NCI-H1048 (cell line): Measurements from ENCODE around the gene ARFGEF2.
"Not testable (repeated sequence)": the region's sequence is repeated elsewhere in the genome, so short reads cannot be mapped to it uniquely, and the experiment has no call there.

Experiments used
- DNase-seq: peaks from one replicate; lab custom pipeline; 2025; lab: John Stamatoyannopoulos, UW

ARFGEF2 gene

GRCh38 chr20:48928832-48929725 lies 7.6 kb downstream of the ARFGEF2 start:
- DNase-seq: no peak

GRCh38 chr20:48930035-48930434 lies 8.5 kb downstream of the ARFGEF2 start:
- no peak for DNase-seq

GRCh38 chr20:48930878-48931277 lies 9.4 kb downstream of the ARFGEF2 start:
- no peak for DNase-seq

GRCh38 chr20:48931527-48932374 lies 10.2 kb downstream of the ARFGEF2 start:
- DNase-seq: no peak

GRCh38 chr20:48932375-48932941 lies 10.9 kb downstream of the ARFGEF2 start:
- DNase-seq: no peak

- DNase-seq: no peak
Measured at GRCh38 chr20:48933017-48933766, 11.7 kb downstream of the ARFGEF2 start.

GRCh38 chr20:48934273-48934877 lies 12.9 kb downstream of the ARFGEF2 start:
- DNase-seq: not testable (repeated sequence)

- not testable (repeated sequence) for DNase-seq
Measured at GRCh38 chr20:48934966-48935365, 13.5 kb downstream of the ARFGEF2 start.

- DNase-seq: not testable (repeated sequence)
Measured at GRCh38 chr20:48936178-48936577, 14.7 kb downstream of the ARFGEF2 start.

DNA sequence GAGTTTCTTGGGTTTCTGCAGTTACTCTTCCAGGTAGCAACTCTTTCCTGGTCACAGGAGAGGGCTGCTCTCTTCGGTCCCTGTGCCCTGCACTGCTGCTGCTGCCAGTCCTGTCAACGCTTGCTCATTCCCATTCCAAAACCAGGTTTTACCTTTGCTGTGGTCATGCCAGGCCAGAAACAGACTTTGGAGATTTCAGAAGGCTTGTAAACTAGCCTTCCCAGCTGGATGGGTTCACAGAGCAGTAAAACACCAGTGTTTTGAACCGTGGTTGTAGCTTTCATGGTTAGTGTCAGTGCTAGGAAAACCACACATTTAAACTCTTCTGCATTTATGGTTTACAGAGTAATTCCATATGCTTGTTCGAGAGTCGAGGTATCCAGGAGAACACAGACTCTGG lies 16.2 kb downstream of the ARFGEF2 start:
- DNase-seq: no peak

GRCh38 chr20:48938670-48939069 lies 17.2 kb downstream of the ARFGEF2 start:
- DNase-seq: no peak

DNA sequence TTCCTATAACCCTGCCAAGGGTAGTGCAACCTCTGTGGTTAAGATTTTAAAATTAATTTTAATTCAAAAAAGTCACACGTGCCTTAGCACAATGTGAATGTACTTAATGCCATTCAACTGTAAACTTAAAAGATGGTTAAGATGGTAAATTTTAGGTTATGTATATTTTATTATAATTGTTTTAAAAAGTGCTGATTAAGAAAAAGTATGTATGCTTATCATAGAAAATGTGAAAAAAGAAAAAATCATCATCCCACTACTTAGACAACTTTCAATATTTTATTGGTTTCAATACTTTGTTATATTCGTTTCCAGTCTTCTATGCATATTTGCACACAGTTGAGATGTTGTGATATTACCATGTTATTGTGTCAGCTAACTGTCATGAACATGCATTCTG lies 18.7 kb downstream of the ARFGEF2 start:
- DNase-seq: no peak

DNA sequence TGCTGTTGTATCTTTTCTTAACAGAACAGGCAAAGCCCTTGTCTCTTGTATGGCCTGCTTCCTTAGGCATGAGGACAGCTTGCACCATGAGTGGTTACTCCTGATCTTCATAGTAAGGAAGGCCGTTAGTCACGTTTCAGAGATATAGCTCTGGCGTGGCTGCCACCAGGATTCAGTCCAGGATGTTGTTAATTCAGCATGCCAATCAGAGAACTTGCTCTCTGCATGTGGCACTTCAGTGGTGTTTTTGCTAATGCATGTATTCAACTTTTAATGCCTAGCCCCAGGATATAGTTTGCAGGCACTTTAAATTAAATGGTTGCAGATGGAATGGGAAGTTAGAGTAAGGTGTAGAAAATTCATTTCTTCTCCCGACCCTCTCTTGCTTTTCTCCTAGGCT lies 20.0 kb downstream of the ARFGEF2 start:
- DNase-seq: no peak

DNA sequence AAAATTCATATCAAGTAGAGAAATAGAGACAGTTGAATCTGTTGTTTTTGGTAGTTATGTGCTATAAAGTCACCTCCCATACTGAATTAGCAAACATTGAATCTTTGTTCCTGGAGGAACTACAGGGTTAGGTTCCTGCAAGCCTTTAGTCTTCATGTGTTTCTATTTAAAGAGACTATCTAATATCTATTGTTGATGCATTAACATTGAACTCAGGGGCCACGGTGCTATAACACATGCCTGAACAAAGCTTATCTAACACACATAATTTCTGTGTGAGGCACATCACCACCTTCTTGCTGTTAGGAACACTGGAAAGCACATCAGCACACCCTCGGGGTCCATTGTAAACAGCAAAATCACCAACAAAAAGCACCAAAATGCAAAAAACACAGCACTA lies 21.2 kb downstream of the ARFGEF2 start:
- no peak for DNase-seq

DNA sequence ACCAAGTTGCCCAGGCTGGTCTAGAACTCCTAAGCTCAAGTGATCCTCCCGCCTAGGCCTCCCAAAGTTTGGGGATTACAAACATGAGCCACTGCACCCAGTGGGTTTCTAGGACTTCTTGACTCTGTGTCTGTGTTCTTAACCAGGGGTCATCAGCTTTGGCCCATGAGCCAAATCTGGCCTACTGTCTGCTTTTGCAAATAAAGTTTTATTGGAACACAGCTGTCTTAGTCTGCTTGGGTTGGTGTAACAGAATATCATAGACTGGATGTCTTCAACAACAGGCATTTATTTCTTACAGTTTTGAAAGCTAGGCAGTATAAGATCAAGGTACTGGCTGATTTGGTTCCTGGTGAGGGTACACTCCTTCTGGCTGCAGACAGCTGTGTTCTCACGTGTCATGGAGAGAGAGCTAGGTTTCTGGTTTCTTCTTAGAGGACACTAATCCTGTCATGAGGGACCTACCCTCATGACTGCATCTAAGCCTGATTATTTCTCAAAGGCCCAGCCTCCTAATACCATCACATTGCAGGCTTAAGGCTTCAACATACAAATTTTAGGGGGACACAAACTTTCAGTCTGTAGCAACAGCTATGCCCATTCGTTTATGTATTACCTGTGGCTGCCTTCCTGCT lies 23.3 kb downstream of the ARFGEF2 start:
- no peak for DNase-seq

DNA sequence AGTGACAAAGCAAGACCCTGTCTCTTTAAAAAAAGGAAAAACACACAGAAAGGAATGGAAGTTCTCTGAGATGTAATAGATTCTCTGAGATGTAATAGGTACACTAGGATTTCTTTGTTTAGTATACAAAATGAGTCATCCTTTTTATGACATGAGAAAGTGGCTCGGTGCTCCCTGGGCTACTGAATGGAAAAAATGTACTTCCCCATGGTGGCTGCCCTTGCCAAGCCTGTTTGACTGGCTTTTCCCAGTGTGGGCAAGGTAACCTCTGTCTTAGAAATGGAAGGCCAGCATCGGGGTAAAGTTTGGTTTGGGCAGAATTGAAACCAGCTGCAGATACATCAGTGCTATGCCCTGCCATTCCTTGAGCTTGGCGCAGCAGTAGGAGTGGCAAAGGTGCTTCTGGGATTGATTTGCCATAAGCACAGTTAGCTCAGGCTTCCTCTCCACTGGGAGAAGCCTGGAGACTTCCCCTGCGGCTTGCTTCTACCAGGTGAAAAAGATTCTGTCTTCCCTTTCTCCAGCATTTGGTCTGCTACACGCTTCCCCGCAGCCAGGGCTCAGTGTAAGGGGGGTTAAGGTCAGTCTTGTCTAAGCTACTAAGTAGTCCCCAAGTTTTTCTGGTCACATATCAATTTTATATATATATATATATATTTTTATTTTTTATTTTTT lies 24.5 kb downstream of the ARFGEF2 start:
- no peak for DNase-seq

DNA sequence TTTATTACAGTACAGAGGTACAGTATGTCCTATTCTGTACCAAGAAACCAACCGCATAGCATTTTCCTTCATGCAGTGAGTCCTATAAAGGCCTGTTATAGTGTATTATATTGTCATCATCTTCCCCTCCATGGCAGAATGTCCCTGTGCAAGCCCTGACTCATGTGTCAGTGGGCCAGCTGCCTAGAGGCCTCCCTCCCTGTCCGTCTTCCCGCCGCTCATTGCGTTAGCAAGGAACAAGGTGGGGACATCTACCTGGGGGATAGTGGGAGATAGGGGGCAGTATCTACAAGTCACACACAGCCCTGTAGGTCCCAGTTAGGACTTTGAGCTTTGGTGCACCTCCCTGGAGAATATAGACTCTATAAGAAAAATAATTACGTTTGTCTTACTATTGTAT lies 27.1 kb downstream of the ARFGEF2 start:
- DNase-seq: no peak

DNA sequence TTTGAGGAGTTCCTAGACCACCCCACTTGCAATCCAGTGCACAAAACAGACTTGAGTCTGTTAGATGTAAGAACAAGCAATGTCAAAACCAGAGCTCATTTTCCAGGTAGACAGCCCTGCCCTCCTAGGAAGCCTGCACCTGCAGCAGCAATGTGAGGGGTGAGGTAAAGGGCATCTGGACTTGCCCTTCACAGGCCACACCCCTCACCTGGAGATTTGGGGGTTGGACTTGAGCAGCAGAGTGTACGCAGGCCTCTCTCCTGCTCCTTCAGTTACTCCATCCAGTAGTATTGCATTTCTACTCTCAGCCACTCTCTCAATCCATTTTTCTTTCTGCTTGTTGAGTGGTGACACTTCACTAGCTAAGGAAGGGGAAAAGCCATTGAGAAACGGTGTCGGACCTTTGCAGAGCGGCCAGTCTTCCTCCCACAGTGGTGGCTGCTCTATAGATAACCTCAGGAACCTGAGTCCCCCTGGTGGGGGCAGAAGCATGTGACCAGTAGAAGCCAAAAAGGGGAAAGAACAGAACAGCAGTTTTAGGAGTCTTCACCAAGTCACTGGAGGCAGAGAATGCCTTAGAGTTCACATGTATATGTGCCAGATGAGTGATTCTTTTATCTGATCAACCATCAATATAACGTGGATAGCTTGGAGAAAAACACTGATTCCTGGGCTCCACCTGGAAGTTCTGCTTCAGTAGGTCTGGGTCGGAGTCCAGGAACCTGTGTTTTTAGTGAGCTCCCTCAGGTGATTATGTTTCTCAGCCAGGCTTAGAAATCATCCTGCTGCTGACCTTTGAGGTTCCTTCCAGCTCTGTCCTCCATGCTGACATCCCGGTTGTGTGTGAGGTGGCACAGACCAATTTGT lies 28.0 kb downstream of the ARFGEF2 start:
- DNase-seq: no peak

- no peak for DNase-seq
Measured at GRCh38 chr20:48951041-48951440, 29.5 kb downstream of the ARFGEF2 start.
